Skin of body (tissue), 2 donors: Measurements from ENCODE around the gene RAD21L1. TPM values are rescaled to one million over a fixed set of nuclear protein-coding genes. Genes with fewer than 3 reads are reported as not detected.
A peak's percentile ranks its signal among the peaks of the same experiment; 100 is the strongest.
"Not testable (repeated sequence)": the region's sequence is repeated elsewhere in the genome, so short reads cannot be mapped to it uniquely, and the experiment has no call there.

ENCODE experiments used
- DNase-seq: peaks from one replicate; lab custom pipeline; 2025; lab: John Stamatoyannopoulos, UW
- total RNA-seq: library from RNA; depleted of rRNA; stranded (reverse); fragments of >200 nt; gene quantifications from one replicate; pipeline ENCODE4 v1.2.3, GENCODE V29; 2014

Gene RAD21L1
- total RNA-seq, 1 donor from 2014 or later, result not detected

DNA sequence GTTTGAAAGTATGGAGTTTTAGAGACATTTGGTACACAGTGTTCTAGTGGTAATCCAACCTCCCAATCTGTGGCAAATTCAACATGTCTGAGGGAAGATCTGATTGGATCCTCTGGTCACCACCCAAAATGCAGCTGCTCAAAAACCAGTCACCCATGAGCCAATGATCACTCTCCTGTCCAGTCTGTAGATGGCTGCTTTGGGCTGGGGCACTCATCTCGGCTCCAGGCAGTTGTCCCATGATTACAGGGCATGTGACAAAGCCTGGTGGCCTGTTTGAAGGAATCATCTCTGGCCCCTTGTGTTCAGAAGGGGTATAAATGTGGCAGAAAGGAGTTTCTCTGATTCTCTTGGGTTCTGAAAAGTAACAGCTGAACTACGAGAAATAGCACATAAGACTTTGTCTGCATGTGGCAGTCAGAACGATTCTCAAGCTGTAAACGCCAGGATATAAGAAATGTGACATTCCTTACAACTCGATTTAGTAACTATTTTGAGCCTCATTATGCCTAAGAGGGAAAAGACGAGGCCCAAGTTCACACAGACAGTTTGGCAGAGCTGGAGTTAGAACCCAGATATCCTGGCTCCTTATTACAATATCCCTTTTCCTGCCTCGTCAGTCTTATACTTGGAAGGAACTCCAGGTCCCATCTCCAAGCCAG lies 26.5 kb upstream of the RAD21L1 start:
- DNase-seq, result no peak

DNA sequence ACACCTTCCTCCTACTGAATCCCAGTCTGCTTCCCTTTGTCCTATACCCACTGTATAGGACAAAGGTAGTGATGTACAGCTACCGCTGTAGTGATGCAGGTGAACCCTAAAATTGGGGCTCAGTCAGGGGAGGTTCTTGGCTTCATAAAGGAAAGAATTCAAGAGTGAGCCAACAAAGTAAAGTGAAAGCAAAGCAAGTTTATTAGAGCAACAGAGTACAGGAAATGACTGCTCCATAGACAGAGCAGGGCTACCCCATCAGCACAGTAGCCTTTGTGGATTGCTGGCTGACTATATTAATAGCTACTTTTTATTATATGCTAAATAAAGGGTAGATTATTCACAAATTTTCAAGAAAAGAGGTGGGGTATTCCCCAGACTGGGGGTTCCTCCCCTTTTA lies 25.9 kb upstream of the RAD21L1 start:
- no peak for DNase-seq

DNA sequence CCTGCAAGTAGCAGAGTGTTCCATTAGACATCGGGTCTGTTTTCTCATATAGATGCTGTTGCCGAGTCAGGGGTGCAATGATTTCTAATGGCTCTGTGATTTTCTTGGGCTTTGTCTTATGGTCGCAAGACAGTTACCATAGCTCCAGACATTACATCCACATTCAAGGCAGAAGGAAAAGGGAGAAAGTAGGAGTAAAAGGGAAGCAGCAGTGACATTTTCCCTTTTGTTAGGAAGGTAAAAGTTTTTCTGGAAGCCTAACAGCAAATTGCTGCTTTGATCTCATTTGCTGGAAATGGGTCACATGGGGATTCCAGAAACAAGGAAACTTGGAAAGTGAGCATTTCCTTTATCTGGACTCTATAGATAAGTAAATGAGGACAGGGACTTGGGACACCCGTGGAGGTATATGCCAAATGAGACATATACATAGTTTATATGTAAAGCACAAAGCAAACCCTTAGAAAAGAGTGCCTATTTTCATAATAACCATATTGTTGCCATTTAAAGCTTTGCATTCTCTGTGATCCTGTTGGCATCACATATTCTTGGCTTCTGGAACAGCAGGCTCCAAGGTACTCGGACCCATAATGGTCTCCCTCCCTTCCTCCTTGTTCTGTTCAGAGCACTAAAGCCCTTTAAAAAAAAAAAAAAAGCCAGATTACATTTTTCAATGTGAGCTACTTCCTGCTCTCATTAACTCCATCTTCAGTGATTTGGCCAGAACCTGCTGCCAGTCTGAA lies 22.9 kb upstream of the RAD21L1 start, which contains the start of gene C20orf202:
C20orf202 (plus strand) TSS at position 693 of the 743 bp plus-strand sequence. CDS start 132 bp downstream, outside the sequence.
- no peak for DNase-seq

DNA sequence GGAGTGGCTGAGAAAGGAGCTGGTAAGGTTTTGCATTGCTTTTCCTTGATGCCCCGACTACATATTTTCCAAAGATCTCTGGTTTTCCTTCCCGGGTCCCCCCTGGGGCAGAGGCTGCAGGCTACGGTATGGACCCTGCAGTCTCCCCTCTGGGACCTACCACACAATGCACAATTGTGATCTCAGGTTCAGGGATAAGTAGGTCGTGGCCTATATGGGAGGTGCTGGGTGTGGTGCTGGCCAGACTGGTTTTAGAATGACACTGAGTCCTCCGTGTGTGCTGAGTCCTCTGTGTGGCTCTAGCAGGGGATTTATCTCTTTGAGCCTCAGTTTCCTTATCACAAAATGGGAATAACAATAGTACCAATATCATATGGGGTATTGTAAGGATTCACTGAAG lies 22.2 kb upstream of the RAD21L1 start:
- DNase-seq, result no peak

DNA sequence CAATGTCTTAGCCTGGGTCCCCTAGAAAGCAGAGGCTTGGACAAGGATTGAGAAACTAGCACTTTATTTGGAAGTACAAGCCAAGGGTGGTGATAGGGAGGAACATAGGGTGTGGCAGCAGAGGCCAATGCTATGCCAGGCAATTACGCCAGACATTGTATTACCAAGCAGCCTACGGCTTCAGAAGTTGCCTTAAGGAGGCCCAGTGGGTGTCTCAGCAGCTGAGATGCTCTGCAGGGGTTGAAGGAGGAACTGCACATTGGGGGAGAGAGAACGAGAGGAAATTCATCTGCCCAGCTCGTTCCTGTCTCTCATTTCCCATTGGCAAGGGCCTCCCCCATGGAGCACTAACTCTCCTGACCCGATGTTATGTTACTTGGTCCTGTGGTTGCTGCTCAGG lies 21.7 kb upstream of the RAD21L1 start:
- DNase-seq, result no peak

DNA sequence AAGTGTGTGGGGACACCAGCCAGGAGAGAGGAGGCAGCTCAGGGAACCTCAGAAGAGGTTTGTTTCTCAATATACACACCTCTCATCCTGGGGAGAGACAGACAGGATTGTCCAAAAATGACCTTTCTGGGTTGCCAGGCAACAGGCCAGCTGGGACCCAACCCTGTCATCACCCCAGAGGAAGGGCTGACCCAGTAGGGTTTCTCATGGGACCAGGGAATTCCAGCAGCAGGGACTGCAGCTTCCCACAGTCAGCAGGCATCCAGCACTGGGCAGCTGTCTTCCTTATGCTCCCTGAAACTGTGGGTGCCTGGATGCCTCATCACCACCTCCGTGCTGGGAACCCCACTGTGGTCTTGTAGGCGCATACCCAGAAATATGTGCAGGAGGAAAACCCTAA lies 21.3 kb upstream of the RAD21L1 start:
- DNase-seq, result no peak

DNA sequence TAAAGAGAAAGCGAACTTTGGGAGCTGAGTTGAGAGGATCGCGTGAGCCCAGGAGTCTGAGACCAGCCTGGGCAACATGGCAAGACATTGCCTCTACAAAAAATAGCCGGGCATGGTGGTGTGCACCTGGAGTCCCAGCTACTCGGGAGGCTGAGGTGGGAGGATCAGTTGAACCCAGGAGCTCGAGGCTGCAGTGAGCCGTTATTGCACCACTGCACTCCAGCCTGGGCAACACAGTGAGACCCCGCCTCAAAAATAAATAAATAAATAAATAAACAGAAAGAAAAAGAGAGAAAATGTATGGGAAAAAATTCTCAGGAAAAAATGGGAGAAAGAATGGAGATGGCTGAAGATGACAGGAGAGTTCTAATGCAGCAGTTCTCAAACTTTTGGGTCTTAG lies 20.0 kb upstream of the RAD21L1 start:
- DNase-seq, result no peak

DNA sequence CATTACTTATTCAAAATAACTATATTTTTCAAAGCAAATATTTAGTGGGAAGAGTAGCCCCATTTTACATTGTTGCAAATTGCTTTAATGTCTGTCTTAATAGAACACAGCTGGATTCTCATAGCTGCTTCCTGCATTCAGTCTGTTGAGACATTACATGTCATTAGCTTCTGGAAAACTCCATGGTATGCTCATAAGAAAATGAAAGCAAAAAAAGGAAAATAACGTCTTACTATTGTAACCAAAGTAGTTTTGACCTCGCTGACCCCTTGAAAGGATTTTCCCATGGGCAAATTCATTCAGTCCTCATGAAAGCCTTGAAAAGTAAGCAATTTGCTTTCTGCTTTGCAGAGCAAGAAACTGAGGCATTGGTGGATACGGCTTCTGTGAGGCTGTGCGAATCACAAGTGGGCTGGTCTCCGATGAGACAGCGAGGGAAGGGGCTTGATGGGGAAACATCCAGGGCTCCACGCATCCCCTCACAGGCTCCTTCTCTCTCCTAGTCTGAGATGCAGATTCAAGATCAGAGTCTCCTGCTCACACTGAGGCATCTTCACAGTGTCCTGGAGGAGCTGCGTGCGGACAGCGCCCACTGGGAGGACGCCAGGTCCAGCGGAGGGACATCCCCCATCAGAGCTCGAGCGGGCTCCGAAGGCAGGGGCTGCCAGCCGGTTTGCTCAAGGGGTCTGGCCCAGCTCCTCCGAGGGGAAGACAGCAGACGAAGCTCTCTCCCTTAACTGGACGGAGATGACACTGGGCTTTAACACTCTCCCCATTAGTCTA lies 19.3 kb upstream of the RAD21L1 start:
- DNase-seq, result peak; percentile 56

DNA sequence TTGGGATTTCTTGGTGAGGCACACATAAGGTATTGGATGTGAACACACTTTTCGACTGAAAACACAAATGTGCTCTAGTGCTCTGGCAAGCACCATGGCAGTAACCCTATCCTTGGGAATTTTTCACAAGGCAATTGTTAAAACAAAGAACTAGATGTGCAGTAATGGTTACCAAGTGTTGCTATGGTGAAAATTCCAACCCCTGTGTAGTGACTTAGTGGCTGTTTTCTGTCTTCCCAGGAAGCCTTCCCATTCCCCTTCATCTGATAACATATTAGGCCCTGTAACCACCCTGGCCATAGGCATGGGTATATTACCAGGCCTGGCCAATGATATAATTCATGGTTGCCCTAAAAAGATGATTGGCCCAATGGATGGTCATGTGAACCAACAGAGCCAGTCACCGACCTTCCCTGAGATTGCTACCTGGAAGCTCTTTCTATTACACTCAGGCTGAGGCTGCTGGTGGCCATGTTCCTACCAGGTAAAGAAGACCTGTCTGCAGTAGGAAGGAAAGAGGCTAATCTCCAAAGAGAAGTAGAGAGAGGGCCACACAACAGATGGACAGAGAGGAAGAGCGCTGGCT lies 18.5 kb upstream of the RAD21L1 start:
- DNase-seq, result no peak

DNA sequence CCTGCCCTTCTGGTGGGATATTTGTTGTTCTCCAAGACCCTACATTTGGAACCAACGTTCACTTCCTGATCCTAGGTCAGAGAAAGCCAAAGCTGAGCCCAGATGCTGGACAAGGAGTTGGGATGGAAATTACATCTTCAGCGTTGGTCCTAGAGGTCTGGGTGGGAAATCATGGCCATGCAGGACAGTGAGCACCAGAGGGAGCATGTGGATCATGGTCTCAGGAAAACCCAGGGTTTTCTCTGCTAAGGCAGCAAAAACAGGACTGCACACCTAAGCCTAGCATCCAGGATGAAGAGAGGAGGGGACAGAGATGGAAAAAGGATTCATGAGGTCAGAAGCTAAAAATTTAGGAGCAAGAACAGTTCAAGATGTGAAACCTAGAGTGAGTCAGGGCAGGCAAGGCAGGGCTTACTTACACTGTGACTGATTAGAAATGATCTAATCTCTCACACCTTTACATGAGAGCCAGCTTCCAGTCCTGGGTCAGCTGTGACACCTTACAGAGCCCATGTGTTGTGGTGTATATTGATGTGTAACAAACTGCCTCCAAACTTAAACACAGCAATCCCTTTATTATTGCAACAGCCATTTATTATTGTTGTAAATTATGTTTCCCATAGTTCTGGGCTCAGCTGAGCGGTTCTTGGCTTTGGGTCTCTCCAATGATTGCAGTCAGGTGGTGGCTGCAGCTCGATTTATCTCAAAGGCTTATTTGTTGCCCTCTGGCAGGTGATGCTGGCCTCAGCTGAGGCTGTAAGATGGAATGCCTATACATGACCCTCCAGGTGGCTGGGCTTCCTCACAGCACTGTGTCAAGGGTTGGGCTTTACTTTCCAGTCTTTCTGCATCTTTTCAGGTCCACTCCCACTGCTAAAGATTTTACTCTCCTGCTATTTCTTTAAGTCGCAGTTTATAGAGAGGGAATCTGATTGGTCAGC lies 16.1 kb upstream of the RAD21L1 start:
- no peak for DNase-seq

DNA sequence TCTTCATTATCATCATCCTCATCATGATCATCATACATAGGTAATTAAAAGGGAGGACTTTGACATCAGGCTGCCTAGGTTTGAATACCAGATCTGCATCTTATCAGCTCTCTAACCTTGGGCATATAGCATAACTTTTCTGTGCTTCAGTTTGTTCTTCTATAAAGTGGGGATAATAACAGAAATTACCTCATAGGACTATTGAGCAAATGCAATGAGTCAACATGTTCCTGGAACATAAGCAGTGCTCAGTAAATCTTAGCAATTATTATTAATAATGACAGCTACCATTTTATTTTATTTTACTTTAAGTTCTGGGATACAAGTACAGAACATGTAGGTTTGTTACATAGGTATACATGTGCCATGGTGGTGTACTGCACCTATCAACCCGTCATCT lies 15.3 kb upstream of the RAD21L1 start:
- DNase-seq, result no peak

DNA sequence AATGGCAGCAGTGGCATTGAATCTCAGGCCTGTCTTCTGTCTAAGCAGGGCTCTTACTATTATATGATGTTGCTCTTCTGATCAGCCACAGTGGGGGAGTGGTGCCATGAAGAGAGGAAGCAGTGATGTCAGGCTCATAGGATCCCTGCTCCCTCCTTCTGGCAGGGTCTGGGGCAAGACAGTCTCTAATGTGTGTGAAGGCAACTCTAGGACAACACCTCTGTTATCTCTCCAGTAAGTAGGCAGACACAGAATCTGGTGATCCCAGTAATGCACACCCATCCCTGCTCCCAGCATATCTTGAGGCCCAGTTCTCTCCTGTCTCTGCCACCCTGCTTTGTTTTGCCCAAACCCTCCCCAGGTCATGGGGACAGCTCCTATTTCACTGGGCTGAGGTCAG lies 13.8 kb upstream of the RAD21L1 start:
- DNase-seq, result no peak

DNA sequence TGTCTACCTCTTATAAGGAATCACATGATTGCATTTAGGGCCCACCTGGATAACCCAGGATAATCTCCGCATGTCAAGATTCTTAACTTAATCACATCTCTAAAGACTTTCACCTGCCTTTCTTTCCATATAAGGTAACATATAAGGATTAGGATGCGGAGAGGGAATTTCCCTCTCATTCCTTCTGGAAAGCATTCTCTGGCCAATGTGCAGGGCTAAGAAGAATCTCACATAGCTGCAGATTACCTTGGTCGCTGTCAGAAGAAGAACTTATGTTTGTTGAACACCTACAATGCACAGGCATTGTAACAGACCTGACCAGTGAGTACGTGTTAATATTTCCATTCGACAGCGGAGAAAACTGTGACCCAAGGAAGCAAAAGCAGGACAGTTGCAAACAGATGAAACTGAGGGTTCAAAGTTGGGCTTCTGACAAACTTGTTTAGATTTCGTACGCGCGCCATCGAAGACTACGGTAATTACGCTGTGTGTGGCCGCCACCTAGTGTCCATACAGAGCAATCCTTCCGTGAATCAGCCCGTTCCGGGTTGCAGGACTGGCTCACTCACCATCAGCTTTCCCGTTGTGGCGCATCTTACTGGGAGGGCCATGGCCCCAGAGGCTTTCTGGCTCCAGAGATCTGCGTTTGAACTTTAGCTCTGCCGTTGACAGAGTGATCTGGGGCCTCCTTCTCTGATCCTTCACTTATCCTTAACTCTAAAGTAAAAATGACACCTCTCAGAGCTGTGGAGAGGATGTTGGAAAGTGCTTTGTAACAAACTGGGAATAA lies 13.0 kb upstream of the RAD21L1 start:
- DNase-seq, result peak; percentile 63

DNA sequence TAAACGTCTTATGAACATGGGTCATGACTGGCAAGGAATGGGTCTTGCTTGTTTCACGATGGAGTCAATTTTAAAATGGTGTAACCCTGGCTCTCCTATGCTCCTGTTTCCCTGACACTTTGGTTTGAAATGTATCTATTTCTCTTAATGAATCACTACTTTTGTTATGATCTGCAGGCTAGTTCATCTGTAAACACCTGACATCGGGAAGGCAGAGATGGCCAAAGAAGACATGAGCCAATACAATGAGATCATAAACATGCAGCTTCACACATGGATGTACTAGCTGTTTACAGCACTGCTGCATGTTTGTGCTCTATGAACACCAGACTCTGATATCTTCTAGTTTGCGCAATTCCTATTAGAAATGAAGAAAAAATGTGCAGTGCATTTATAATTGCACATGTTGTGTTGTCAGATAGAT lies 11.0 kb upstream of the RAD21L1 start:
- DNase-seq, result no peak

DNA sequence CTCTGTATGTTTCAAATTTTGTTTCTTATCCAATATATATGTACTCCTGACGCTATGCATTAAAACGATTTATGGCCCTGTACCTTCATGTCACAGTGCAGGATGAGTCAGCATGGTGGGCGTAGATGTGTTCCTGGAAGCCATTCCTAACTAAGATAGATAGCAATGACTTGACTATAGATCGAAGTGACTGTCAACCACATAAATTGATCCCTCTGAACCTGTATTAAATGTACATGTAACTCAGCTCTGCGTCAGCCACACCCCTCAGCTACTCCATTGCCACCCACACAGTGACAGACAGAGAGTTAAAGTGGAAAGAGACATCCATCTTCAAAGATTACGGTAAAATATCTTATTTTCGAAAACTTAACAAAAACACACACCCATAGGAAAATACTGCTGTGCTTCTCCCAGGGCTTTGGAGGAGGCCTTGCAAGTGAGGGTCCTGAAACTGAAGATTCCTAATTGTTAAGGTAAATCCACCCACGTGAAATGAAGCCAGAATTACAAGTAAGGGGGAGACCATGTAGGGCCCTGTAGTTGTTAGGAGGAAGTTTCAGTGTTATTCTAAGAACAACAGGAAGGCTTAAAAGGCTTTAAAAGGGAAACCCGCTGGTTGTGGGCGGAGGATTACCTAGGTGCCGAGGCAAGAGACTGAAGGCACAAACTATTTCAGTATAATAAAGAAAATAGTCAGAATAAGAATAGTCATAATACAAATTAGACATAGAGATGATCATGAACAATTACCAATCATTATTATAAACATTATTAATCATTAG lies 10.3 kb upstream of the RAD21L1 start:
- DNase-seq, result no peak

DNA sequence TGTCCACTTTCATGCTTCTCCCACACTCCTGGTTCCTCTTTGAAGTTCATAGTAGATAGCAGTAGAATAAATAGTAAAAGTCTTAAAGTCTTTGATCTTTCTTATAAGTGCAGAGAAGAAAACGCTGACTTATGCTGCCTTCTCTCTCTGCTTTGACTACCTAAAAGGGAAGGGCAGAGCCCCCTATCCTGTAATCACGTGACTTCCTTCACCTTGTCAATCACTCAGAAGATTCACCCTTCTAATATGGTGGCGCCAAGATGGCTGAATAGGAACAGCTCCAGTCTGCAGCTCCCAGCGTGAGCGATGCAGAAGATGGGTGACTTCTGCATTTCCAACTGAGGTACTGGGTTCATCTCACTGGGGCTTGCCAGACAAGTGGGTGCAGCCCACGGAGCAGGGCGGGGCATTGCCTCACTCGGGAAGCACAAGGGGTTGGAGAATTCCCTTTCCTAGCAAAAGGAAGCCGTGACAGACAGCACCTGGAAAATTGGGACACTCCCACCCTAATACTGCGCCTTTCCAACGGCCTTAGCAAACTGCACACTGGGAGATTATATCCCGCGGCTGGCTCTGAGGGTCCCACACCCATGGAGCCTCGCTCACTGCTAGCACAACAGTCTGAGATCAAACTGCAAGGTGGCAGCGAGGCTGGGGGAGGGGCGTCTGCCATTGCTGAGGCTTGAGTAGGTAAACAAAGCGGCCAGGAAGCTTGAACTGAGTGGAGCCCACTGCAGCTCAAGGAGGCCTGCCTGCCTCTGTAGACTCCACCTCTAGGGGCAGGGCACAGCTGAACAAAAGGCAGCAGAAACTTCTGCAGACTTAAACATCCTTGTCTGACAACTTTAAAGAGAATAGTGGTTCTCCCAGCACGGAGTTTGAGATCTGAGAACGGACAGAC lies 9.1 kb upstream of the RAD21L1 start:
- not testable (repeated sequence) for DNase-seq

DNA sequence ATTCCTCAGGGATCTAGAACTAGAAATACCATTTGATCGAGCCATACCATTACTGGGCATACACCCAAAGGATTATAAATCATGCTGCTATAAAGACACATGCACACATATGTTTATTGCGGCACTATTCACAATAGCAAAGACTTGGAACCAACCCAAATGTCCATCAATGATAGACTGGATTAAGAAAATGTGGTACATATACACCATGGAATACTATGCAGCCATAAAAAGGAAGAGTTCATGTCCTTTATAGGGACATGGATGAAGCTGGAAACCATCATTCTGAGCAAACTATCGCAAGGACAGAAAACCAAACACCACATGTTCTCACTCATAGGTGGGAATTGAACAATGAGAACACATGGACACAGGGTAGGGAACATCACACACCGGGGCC lies 3.1 kb upstream of the RAD21L1 start:
- DNase-seq, result not testable (repeated sequence)
